Chondrocyte (in vitro differentiated cells): ENCODE data around the gene TMEM244. TPM values are rescaled to one million over a fixed set of nuclear protein-coding genes. Genes with fewer than 3 reads are reported as not detected.

Experiments
- DNase-seq: peaks from one replicate; pipeline ENCODE4 v3.0.0; 2021; ENCODE audit warnings: mixed read lengths, low spot score
- H3K27ac Mint-ChIP-seq: one replicate; pipeline ENCODE4 v1.8.0; 2021; ENCODE audit warnings: mild to moderate bottlenecking, moderate library complexity, mixed read lengths; ENCODE audit not compliant: unreplicated experiment
- H3K27me3 Mint-ChIP-seq: 2 replicates; pipeline ENCODE4 v1.8.0; 2021; ENCODE audit warnings: low read depth, mixed read lengths
- H3K36me3 Mint-ChIP-seq: 2 replicates; pipeline ENCODE4 v1.8.0; 2021; ENCODE audit warnings: low read depth, mixed read lengths
- H3K4me1 Mint-ChIP-seq: 2 replicates; pipeline ENCODE4 v1.8.0; 2021; ENCODE audit warnings: low read depth, mild to moderate bottlenecking, mixed read lengths
- H3K4me3 Mint-ChIP-seq: one replicate; pipeline ENCODE4 v1.8.0; 2021; ENCODE audit warnings: mild to moderate bottlenecking, moderate library complexity, mixed read lengths; ENCODE audit not compliant: unreplicated experiment
- H3K9me3 Mint-ChIP-seq: 2 replicates; pipeline ENCODE4 v1.8.0; 2021; ENCODE audit warnings: low read depth, mixed read lengths
- total RNA-seq: library from RNA; stranded (reverse); gene quantifications from 3 replicates; pipeline ENCODE4 v1.2.1, GENCODE V29; 2021
- TF ChIP-seq, protein P1 (sequence below): fragments of 200-600 bp; sonication (generic); IDR thresholded peaks from 2 replicates; pipeline ENCODE4 v1.5.0; 2021; ENCODE audit warnings: antibody characterized with exemption, mild to moderate bottlenecking, moderate library complexity

TMEM244 gene
- total RNA-seq, 1 donor from 2014 or later: not detected

DNA sequence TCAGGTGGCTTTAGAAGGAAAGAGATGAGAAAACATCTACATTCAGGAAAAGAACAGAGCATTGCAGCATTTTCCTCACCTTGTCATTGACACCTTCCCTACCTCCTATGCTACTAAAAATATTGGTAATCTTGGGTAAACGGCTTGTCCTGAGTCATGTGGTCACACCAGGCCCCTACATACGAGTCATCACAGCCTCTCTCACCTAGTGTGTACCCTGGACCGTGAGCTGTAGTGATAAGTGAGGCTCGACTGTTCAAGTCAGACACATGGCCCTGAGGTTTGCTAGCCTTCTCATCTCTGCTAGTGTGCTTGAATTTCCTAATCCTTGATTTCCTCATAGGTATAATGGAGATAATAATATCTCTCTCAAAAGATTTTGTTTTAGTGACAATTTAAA is 29.6 kb upstream of the TMEM244 start:
- Mint-ChIP-seq H3K4me1 (peaks cover 18% of the 10 kb centered on the region), H3K4me3 (no peak overlapping the region), H3K36me3 (no peaks in the 10 kb centered on the region), H3K9me3 (no peaks in the 10 kb centered on the region), H3K27ac (no peak overlapping the region), H3K27me3 (no peaks in the 10 kb centered on the region)
- TF ChIP-seq, protein P1, sequence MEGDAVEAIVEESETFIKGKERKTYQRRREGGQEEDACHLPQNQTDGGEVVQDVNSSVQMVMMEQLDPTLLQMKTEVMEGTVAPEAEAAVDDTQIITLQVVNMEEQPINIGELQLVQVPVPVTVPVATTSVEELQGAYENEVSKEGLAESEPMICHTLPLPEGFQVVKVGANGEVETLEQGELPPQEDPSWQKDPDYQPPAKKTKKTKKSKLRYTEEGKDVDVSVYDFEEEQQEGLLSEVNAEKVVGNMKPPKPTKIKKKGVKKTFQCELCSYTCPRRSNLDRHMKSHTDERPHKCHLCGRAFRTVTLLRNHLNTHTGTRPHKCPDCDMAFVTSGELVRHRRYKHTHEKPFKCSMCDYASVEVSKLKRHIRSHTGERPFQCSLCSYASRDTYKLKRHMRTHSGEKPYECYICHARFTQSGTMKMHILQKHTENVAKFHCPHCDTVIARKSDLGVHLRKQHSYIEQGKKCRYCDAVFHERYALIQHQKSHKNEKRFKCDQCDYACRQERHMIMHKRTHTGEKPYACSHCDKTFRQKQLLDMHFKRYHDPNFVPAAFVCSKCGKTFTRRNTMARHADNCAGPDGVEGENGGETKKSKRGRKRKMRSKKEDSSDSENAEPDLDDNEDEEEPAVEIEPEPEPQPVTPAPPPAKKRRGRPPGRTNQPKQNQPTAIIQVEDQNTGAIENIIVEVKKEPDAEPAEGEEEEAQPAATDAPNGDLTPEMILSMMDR: no peak
- no peak for DNase-seq

DNA sequence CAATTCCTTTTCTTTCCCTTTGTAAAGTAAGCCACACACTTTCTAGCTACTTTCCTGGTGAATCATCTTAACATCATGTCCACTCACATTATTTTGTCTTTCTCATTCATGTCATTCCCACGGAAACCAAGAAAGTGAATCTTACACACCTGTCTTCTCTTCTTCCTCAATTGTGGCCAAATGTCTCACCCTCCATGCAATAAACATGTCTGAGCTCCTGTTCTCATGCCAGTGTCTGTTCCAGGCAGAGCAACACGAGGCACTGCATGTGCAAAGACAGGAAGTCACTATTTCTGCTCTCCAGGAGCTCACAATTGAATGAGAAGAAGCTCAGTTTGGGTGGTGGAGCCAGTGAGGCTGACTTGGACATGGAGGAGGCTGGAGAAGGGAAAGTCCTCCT is 29.0 kb upstream of the TMEM244 start:
- Mint-ChIP-seq H3K27me3 (no peaks in the 10 kb centered on the region), H3K9me3 (no peaks in the 10 kb centered on the region), H3K36me3 (no peaks in the 10 kb centered on the region), H3K4me3 (no peak overlapping the region), H3K27ac (peak overlapping the region; percentile 64), H3K4me1 (peaks cover 14% of the 10 kb centered on the region)
- TF ChIP-seq, protein P1: no peak
- no peak for DNase-seq

DNA sequence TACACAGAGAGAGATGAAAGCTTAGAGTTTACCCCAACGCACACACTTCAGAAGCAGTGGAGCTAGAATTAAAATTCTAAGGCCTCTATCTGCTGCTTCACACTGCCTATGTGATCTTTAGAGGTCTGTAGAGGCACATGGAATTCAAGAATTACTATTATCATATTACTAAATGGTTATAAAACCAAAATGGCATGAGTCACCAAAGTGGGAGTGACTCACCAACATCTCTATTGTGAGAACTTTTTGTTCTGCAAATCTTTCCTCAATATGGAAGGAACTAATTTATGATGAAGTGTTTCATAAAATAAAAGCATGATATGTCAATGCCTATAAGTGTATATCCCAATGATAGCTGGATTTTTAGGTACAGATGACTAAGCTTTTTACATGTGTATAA is 28.5 kb upstream of the TMEM244 start:
- Mint-ChIP-seq H3K4me1 (peaks cover 11% of the 10 kb centered on the region), H3K36me3 (no peaks in the 10 kb centered on the region), H3K9me3 (no peaks in the 10 kb centered on the region), H3K27me3 (no peaks in the 10 kb centered on the region), H3K27ac (no peak overlapping the region), H3K4me3 (no peak overlapping the region)
- TF ChIP-seq, protein P1: no peak
- no peak for DNase-seq

DNA sequence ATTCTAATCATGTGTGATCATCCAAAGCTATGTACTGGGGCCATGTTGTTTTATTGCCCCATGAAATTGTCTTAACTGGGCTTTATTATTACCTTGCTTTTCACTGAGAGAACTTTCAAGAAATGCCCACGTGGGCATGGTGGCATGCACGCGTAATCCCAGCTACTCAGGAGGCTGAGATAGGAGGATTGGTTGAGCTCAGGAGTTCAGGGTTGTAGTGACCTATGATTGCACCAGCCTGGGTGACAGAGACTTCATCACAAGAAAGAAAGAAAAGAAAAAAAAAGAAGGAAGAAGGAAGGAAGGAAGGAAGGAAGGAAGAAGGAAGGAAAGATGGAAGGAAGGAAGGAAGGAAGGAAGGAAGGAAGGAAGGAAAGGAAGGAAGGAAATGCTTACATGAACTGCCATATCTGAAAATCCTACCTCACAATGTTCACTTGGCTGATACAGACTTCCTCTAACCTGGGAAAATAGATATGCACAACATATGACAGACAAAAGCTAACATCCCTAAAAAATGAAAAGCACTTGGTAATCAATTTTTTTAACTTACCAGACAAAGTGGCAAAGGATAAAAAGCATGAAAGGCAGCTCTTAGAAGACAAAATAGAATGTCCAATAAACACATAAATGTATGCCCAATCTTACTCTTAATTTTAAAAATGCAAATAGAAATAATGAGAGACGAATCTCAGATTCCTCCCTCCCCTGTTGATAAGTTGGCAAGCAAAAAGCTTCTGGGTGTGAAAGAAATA is 25.5 kb upstream of the TMEM244 start:
- DNase-seq: no peak
- no peaks in the 10 kb centered on the region for H3K27me3 Mint-ChIP-seq
- no peak overlapping the region for H3K4me3 Mint-ChIP-seq
- no peaks in the 10 kb centered on the region for H3K36me3 Mint-ChIP-seq
- H3K4me1 Mint-ChIP-seq: peaks cover 6% of the 10 kb centered on the region
- H3K27ac Mint-ChIP-seq: no peak overlapping the region
- H3K9me3 Mint-ChIP-seq: no peaks in the 10 kb centered on the region
- TF ChIP-seq, protein P1: no peak

DNA sequence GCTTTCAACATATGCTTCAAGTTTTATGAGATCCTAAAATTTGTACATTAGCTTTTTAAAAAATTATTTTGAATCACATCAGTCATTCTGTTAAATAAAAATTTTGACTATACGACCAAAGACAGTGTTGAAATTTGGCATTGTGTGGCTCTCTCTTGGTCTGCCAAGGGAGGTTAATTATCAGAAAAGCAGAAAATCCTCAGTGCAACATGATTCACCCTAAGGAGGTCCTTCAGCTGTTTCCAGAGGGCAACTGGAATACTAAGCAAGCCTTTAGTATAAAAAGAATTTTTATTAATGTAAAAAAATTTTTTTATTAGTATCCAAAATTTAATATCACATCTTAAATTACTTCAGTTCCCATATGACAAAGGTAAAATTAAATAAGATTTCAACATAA is 23.1 kb upstream of the TMEM244 start:
- no peak for DNase-seq

More for the DNA sequence above, 23.1 kb upstream of the TMEM244 start:
- no peaks in the 10 kb centered on the region for H3K4me1 Mint-ChIP-seq
- no peak overlapping the region for H3K4me3 Mint-ChIP-seq
- no peaks in the 10 kb centered on the region for H3K36me3 Mint-ChIP-seq
- no peaks in the 10 kb centered on the region for H3K27me3 Mint-ChIP-seq
- H3K27ac Mint-ChIP-seq: no peak overlapping the region
- TF ChIP-seq, protein P1: no peak
- H3K9me3 Mint-ChIP-seq: peaks cover under 1% of the 10 kb centered on the region
